CD4-positive, alpha-beta memory T cell (primary cell): ENCODE measurements around the gene FGR. TPM values are rescaled to one million over a fixed set of nuclear protein-coding genes. Genes with fewer than 3 reads are reported as not detected.

Source experiments
- CTCF ChIA-PET: fragments of 350-600 bp; sonication (Branson Sonifier 250); formaldehyde crosslinking; loops from one replicate; lab custom pipeline; 2021; ENCODE audit warnings: inconsistent platforms; ENCODE audit not compliant: partially characterized antibody; lab: Charles Lee
- POLR2A ChIA-PET: fragments of 350-600 bp; sonication (Branson Sonifier 250); formaldehyde crosslinking; loops from one replicate; lab custom pipeline; 2021; ENCODE audit not compliant: partially characterized antibody; lab: Charles Lee
- DNase-seq, 5 donors: peaks; one replicate each; pipeline versions ENCODE4 v3.0.0 to v3.0.0-alpha.2; 2020 to 2022; ENCODE audit warnings: mixed read lengths in 1 of 5
- H3K27ac ChIP-seq: one replicate; pipeline ENCODE4 v1.7.0; 2013; ENCODE audit warnings: low read depth, low read length
- H3K27me3 ChIP-seq: 2 replicates; pipeline ENCODE4 v1.7.0; 2013; ENCODE audit warnings: mild to moderate bottlenecking, low read length, moderate library complexity; ENCODE audit not compliant: insufficient read depth
- H3K36me3 ChIP-seq: 2 replicates; pipeline ENCODE4 v1.7.0; 2013; ENCODE audit warnings: mild to moderate bottlenecking, low read length, moderate library complexity; ENCODE audit not compliant: insufficient read depth
- H3K4me1 ChIP-seq: 2 replicates; pipeline ENCODE4 v1.7.0; 2013; ENCODE audit warnings: mild to moderate bottlenecking, low read length, moderate library complexity; ENCODE audit not compliant: insufficient read depth
- H3K4me3 ChIP-seq, 2 donors: one replicate each; pipeline ENCODE4 v1.7.0; 2013; ENCODE audit warnings: low read length in 2 of 2, mild to moderate bottlenecking in 1 of 2
- H3K9me3 ChIP-seq, 2 donors: one replicate each; pipeline ENCODE4 v1.7.0; 2013; ENCODE audit warnings: low read length in 2 of 2, control low read depth in 1 of 2; ENCODE audit not compliant: control insufficient read depth in 1 of 2
- H3K27ac Mint-ChIP-seq, 7 donors: one replicate each; pipeline ENCODE4 v1.8.0; 2020 to 2021; ENCODE audit warnings: mixed read lengths in 7 of 7, mild to moderate bottlenecking in 6 of 7, inconsistent platforms in 3 of 7, moderate library complexity in 3 of 7
- H3K27me3 Mint-ChIP-seq, 2 donors: one replicate each; pipeline ENCODE4 v1.8.0; 2020 to 2021; ENCODE audit warnings: mixed read lengths in 2 of 2
- H3K36me3 Mint-ChIP-seq, 2 donors: one replicate each; pipeline ENCODE4 v1.8.0; 2020 to 2021; ENCODE audit warnings: mixed read lengths in 2 of 2, inconsistent platforms in 1 of 2, mild to moderate bottlenecking in 1 of 2
- H3K4me1 Mint-ChIP-seq, 4 donors: one replicate each; pipeline ENCODE4 v1.8.0; 2020 to 2021; ENCODE audit warnings: mixed read lengths in 4 of 4, mild to moderate bottlenecking in 1 of 4
- H3K4me3 Mint-ChIP-seq, 8 donors: one replicate each; pipeline ENCODE4 v1.8.0; 2020 to 2021; ENCODE audit warnings: mixed read lengths in 8 of 8, mild to moderate bottlenecking in 7 of 8, moderate library complexity in 6 of 8, inconsistent platforms in 3 of 8
- H3K9me3 Mint-ChIP-seq, 8 donors: one replicate each; pipeline ENCODE4 v1.8.0; 2020 to 2021; ENCODE audit warnings: mixed read lengths in 8 of 8, mild to moderate bottlenecking in 5 of 8, inconsistent platforms in 3 of 8, moderate library complexity in 1 of 8
- intact Hi-C: fragments of 100-400 bp; cut with micrococcal nuclease; formaldehyde crosslinking; loops from one replicate; pipeline ENCODE4 v1.15.1; 2023
- polyA plus RNA-seq, 2 donors: library from polyadenylated mRNA; unstranded; fragments of 300-500 nt; fragmentation: Illumina TruSeq; gene quantifications; one replicate each; pipeline ENCODE4 v1.2.3, GENCODE V29; 2021
- total RNA-seq, 2 experiments: library from RNA; stranded (reverse); gene quantifications; one replicate each; pipeline ENCODE4 v1.2.3, GENCODE V29; 2021

The FGR gene
- total and polyA plus RNA-seq, 4 experiments from 2014 or later, result 0.12 to 2.9 (median 1.4) TPM

- H3K4me1 ChIP-seq, result peaks cover 13% of the 10 kb centered on the region
- no peaks in the 10 kb centered on the region for H3K36me3 ChIP-seq
- Mint-ChIP-seq H3K27ac (no peak overlapping the region), H3K27me3 (no peaks in the 10 kb centered on the region), H3K9me3 (no peaks in the 10 kb centered on the region), H3K4me1 (no peaks in the 10 kb centered on the region), H3K4me3 (no peak overlapping the region), H3K36me3 (no peaks in the 10 kb centered on the region)
- ChIA-PET CTCF (interaction anchor here (0.9 to 3.1 kb wide), 2 partner anchors 9 to 21 kb away, joined by 3 to 9 read pairs; no protein-coding TSS in a partner anchor), POLR2A (no interaction called here)
- DNase-seq, result no peak
- no peaks in the 10 kb centered on the region for H3K9me3 ChIP-seq
- no peak overlapping the region for H3K27ac ChIP-seq
- H3K27me3 ChIP-seq, result no peaks in the 10 kb centered on the region
- no peak overlapping the region for H3K4me3 ChIP-seq
- intact Hi-C loops, result no loop called here
Measured at GRCh38 chr1:27589841-27590426, 45.1 kb downstream of the FGR start.

- ChIA-PET CTCF (interaction anchor here (3.1 kb wide), 1 partner anchor 21 kb away, joined by 9 read pairs; no protein-coding TSS in a partner anchor), POLR2A (no interaction called here)
- Mint-ChIP-seq H3K4me3 (no peak overlapping the region), H3K4me1 (no peaks in the 10 kb centered on the region), H3K36me3 (no peaks in the 10 kb centered on the region), H3K27me3 (no peaks in the 10 kb centered on the region), H3K27ac (no peak overlapping the region), H3K9me3 (no peaks in the 10 kb centered on the region)
- H3K27me3 ChIP-seq, result no peaks in the 10 kb centered on the region
- H3K4me1 ChIP-seq, result peaks cover 10% of the 10 kb centered on the region
- no peak overlapping the region for H3K4me3 ChIP-seq
- no peak for DNase-seq
- H3K9me3 ChIP-seq, result no peaks in the 10 kb centered on the region
- no peak overlapping the region for H3K27ac ChIP-seq
- intact Hi-C loops, result no loop called here
- H3K36me3 ChIP-seq, result no peaks in the 10 kb centered on the region
Measured at GRCh38 chr1:27589441-27589840, 45.5 kb downstream of the FGR start.

GRCh38 chr1:27588256-27589232 lies 46.4 kb downstream of the FGR start:
- intact Hi-C loops, result no loop called here
- no peak for DNase-seq
- ChIA-PET POLR2A (no interaction called here), CTCF (interaction anchor here (1.0 kb wide), 1 partner anchor 13 kb away, joined by 3 read pairs; no protein-coding TSS in a partner anchor)
- no peaks in the 10 kb centered on the region for H3K36me3 Mint-ChIP-seq
- H3K27me3 ChIP-seq, result no peaks in the 10 kb centered on the region
- no peak overlapping the region for H3K4me3 ChIP-seq
- H3K27ac ChIP-seq, result no peak overlapping the region
- no peaks in the 10 kb centered on the region for H3K27me3 Mint-ChIP-seq
- H3K4me1 Mint-ChIP-seq, result no peaks in the 10 kb centered on the region
- H3K27ac Mint-ChIP-seq, result no peak overlapping the region
- H3K9me3 ChIP-seq, result no peaks in the 10 kb centered on the region
- H3K4me3 Mint-ChIP-seq, result no peak overlapping the region
- no peaks in the 10 kb centered on the region for H3K9me3 Mint-ChIP-seq
- no peaks in the 10 kb centered on the region for H3K36me3 ChIP-seq
- H3K4me1 ChIP-seq, result peaks cover 10% of the 10 kb centered on the region

- Mint-ChIP-seq H3K27ac (no peak overlapping the region), H3K27me3 (peaks cover 2% of the 10 kb centered on the region in 2 donors), H3K4me1 (peaks cover 0 to 8% (median 5%) of the 10 kb centered on the region in 4 donors), H3K36me3 (peaks cover 3 to 8% of the 10 kb centered on the region in 2 donors), H3K4me3 (no peak overlapping the region), H3K9me3 (no peaks in the 10 kb centered on the region)
- CTCF ChIA-PET, result interaction anchor here (3.6 kb wide), 1 partner anchor 30 kb away, joined by 13 read pairs; no protein-coding TSS in a partner anchor
- H3K36me3 ChIP-seq, result no peaks in the 10 kb centered on the region
- no peak for DNase-seq
- H3K4me1 ChIP-seq, result no peaks in the 10 kb centered on the region
- no peak overlapping the region for H3K27ac ChIP-seq
- intact Hi-C loops, result no loop called here
- POLR2A ChIA-PET, result no interaction called here
- H3K9me3 ChIP-seq, result no peaks in the 10 kb centered on the region
- no peak overlapping the region for H3K4me3 ChIP-seq
- no peaks in the 10 kb centered on the region for H3K27me3 ChIP-seq
Measured at GRCh38 chr1:27585684-27586083, 49.3 kb downstream of the FGR start.

- Mint-ChIP-seq H3K4me3 (no peak overlapping the region), H3K9me3 (no peaks in the 10 kb centered on the region), H3K4me1 (peaks cover 0 to 8% (median 6%) of the 10 kb centered on the region in 4 donors), H3K27me3 (peaks cover 2% of the 10 kb centered on the region in 2 donors), H3K27ac (peak overlapping the region in 1 of 7 donors; percentile 65), H3K36me3 (peaks cover 3 to 12% of the 10 kb centered on the region in 2 donors)
- Histone ChIP-seq H3K27ac (no peak overlapping the region), H3K4me3 (no peak overlapping the region), H3K36me3 (no peaks in the 10 kb centered on the region), H3K4me1 (no peaks in the 10 kb centered on the region), H3K27me3 (no peaks in the 10 kb centered on the region), H3K9me3 (no peaks in the 10 kb centered on the region)
- CTCF ChIA-PET, result interaction anchor here (1.0 to 3.6 kb wide), 3 partner anchors 13 to 28 kb away, joined by 3 to 13 read pairs (median 3); no protein-coding TSS in a partner anchor
- intact Hi-C loops, result no loop called here
- no peak for DNase-seq
- POLR2A ChIA-PET, result interaction anchor here (1.1 kb wide), 1 partner anchor 15 kb away, joined by 4 read pairs; no protein-coding TSS in a partner anchor
Measured at GRCh38 chr1:27584453-27584852, 50.5 kb downstream of the FGR start.

- peak overlapping the region in 3 of 7 donors; percentile 8 to 48 (median 34) for H3K27ac Mint-ChIP-seq
- H3K4me1 Mint-ChIP-seq, result peaks cover 0 to 8% (median 6%) of the 10 kb centered on the region in 4 donors
- no peaks in the 10 kb centered on the region for H3K4me1 ChIP-seq
- DNase-seq, result no peak
- H3K27ac ChIP-seq, result no peak overlapping the region
- peaks cover 2% of the 10 kb centered on the region in 2 donors for H3K27me3 Mint-ChIP-seq
- no peaks in the 10 kb centered on the region for H3K36me3 ChIP-seq
- H3K27me3 ChIP-seq, result no peaks in the 10 kb centered on the region
- no peak overlapping the region for H3K4me3 ChIP-seq
- intact Hi-C loops, result no loop called here
- POLR2A ChIA-PET, result interaction anchor here (1.1 kb wide), 1 partner anchor 19 kb away, joined by 3 read pairs; no protein-coding TSS in a partner anchor
- no peaks in the 10 kb centered on the region for H3K9me3 ChIP-seq
- H3K4me3 Mint-ChIP-seq, result no peak overlapping the region
- no peaks in the 10 kb centered on the region for H3K9me3 Mint-ChIP-seq
- H3K36me3 Mint-ChIP-seq, result peaks cover 3 to 17% of the 10 kb centered on the region in 2 donors
- CTCF ChIA-PET, result interaction anchor here (1.0 to 3.6 kb wide), 4 partner anchors 14 to 79 kb away, joined by 3 to 13 read pairs (median 4); no protein-coding TSS in a partner anchor
Measured at GRCh38 chr1:27583479-27583878, 51.5 kb downstream of the FGR start.
